CD4-positive, alpha-beta T cell treated with Interleukin-6 at 100 ng/mL for 8 hours (primary cell): ENCODE data around the gene DOCK7.

Source experiments
- DNase-seq: peaks from one replicate; pipeline ENCODE4 v3.0.0-alpha.2; 2020; ENCODE audit warnings: mixed read lengths, low spot score

Gene DOCK7

GRCh38 chr1:62450301-62450700 lies 237.9 kb downstream of the DOCK7 start:
- DNase-seq: no peak

GRCh38 chr1:62448221-62448933 lies 239.8 kb downstream of the DOCK7 start:
- DNase-seq: no peak

- DNase-seq: no peak
Measured at GRCh38 chr1:62444701-62445100, 243.5 kb downstream of the DOCK7 start.

- no peak for DNase-seq
Measured at GRCh38 chr1:62439652-62440371, 248.4 kb downstream of the DOCK7 start.

- DNase-seq: no peak
Measured at GRCh38 chr1:62438163-62438562, 250.0 kb downstream of the DOCK7 start.

GRCh38 chr1:62437273-62437940 lies 250.8 kb downstream of the DOCK7 start:
- peak; percentile 12 for DNase-seq

GRCh38 chr1:62436466-62437272 lies 251.5 kb downstream of the DOCK7 start, which contains the start of gene USP1:
USP1 (plus strand) TSS chr1:62437049; CDS start chr1:62439868, 2,819 bp downstream.
- DNase-seq: peak; percentile 99

- no peak for DNase-seq
Measured at GRCh38 chr1:62436039-62436465, 252.1 kb downstream of the DOCK7 start.

- DNase-seq: no peak
Measured at GRCh38 chr1:62435231-62436038, 252.8 kb downstream of the DOCK7 start.

- DNase-seq: no peak
Measured at GRCh38 chr1:62434618-62435001, 253.6 kb downstream of the DOCK7 start.

- no peak for DNase-seq
Measured at GRCh38 chr1:62433861-62434617, 254.1 kb downstream of the DOCK7 start.

GRCh38 chr1:62429581-62429980 lies 258.6 kb downstream of the DOCK7 start:
- no peak for DNase-seq

GRCh38 chr1:62428351-62428750 lies 259.8 kb downstream of the DOCK7 start:
- no peak for DNase-seq

GRCh38 chr1:62426794-62427193 lies 261.4 kb downstream of the DOCK7 start:
- no peak for DNase-seq

GRCh38 chr1:62426237-62426636 lies 261.9 kb downstream of the DOCK7 start:
- no peak for DNase-seq

- no peak for DNase-seq
Measured at GRCh38 chr1:62425041-62425440, 263.1 kb downstream of the DOCK7 start.

- no peak for DNase-seq
Measured at GRCh38 chr1:62424411-62424810, 263.8 kb downstream of the DOCK7 start.

GRCh38 chr1:62423580-62424242 lies 264.5 kb downstream of the DOCK7 start:
- DNase-seq: no peak

- no peak for DNase-seq
Measured at GRCh38 chr1:62420214-62420613, 268.0 kb downstream of the DOCK7 start.
